NCI-H510A treated with DMSO at 0.1 percent for 48 hours (cell line): ENCODE results near the gene LIPI.
A peak's percentile ranks its signal among the peaks of the same experiment; 100 is the strongest.
"Not testable (repeated sequence)": the region's sequence is repeated elsewhere in the genome, so short reads cannot be mapped to it uniquely, and the experiment has no call there.

Source experiments
- DNase-seq: peaks from one replicate; lab custom pipeline; 2025; lab: John Stamatoyannopoulos, UW

Gene LIPI

DNA sequence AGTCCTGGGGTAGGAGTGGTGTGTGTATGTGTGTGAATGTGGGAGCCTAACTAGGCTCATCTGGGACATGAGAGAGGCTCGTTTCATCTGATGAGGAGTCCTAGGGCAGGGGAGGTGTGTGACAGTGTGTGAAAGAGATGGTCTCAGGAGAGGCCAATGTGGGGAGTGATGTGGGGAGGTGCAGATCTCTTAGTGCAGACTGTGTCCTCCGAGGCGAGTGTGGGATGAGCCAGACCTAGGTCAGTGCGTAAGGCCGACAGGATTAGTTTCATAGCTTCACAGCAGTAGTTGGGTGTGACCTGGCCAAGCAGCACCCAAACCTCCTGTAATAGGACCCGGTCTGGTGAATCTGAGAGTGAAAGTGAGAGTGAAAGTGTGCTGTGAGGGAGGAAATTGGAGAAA, 94.7 kb downstream of the LIPI start:
- DNase-seq: no peak

DNA sequence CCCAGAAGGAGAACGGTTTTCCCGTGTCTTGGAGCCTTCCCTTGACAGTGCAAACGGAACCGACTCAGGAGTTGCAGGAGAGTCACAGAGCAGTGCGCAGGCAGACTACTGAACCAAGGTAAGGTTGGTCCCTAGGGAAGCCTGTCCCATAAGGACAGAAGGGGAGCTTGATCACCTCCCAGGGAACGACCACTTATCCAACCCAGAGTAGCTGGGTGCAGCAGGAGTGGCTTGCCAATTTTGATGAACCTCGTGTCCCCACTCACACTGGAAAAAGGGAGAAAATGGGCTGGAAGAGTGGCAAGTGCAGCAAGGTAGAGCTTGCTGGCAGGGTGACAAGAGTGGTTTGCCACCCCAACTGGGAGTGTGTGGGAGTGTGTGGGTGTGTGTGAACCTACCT, 95.1 kb downstream of the LIPI start:
- no peak for DNase-seq

DNA sequence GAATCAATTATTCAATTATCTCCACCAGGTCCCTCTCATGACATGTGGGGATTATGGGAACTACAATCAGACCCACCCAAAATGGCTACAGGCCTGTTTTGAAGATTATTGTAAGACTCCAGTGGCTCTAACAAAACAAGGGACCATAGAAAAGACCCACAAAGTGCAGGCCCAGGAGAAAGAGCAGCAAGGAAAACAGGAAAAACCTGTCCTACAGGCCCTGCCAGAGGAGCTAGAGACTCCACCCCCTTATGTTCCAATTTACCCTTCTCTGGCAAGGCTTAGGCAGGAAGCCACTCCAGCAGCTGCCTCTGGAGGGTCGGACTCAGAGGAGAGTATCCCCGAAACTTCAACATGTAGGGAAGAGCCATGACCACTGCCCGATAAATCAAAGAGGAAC, 96.5 kb downstream of the LIPI start:
- peak; percentile 46 for DNase-seq

DNA sequence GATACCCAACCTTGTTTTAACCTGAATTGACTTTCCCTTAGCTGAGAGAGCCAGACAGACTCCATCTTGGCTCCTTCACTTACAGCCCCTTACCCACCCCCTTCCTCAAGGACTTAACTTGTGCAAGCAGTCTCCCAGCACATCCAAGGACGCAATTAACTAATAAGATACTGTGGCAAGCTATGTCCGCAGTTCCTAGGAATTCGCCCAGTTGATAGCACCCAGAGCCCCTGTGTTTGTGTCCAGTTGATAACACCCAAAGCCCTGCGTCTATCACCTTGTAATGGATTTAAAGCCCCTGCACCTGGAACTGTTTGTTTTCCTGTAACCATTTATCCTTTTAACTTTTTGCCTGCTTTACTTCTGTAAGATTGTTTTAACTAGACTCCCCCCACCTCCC, 106.2 kb downstream of the LIPI start:
- not testable (repeated sequence) for DNase-seq

DNA sequence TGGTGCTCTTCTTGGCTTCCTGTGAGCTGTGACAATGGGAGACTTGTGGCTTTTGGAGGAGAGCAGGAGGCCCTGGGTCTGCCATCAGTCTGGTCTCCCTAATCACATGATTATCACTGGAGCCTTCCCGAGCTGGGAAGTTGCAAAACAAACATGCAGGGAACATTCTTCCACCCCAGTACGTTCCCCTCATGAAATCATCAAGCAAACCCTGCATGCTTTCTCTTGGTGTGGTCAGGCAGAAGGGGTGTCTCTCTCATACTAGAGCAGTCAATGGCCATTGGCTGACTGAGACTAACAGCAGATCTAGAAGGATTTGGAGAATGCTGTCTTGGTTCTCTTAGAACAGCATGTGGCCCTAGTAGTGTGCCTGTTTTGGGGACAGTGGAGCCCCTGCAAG, 111.2 kb downstream of the LIPI start:
- no peak for DNase-seq

DNA sequence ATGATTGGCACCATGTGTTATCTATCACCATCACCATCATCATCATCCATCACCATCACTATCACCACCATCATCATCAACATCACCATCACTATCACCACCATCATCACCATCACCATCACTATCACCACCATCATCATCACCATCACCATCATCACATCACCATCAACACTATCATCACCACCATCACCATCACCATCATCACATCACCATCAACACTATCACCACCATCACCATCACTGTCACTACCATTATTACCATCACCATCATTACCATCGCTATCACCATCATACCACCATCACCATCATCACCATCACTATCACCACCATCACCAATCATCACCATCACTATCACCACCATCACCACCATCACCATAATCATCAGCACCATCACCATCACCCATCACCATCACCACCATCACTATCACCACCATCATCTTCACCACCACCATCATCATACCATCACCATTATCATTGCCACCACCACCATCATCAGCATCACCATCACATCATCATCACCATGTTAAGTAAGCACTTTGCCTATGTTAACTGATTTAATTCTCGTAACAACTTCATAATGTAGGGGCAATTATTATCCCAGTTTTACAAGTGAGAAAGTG, 112.8 kb downstream of the LIPI start:
- no peak for DNase-seq

DNA sequence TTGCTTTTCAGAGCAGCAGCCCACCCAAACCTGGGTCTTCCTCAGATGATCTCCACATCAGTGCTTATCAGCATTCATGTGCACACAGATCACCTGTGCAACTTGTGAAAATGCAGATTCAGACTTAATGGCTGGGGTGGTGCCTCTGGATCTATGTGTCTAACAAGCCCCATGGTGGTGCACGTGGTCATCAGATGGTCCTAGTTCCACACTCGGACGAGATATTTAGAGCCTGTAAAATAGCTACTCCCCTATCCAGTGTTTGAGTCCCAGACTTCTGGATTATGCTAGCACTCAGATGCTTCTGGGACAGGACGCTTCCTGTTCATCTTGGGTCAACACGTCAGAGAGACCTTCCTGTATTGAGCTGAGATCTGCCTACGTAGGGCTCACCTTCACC, 114.2 kb downstream of the LIPI start:
- no peak for DNase-seq

DNA sequence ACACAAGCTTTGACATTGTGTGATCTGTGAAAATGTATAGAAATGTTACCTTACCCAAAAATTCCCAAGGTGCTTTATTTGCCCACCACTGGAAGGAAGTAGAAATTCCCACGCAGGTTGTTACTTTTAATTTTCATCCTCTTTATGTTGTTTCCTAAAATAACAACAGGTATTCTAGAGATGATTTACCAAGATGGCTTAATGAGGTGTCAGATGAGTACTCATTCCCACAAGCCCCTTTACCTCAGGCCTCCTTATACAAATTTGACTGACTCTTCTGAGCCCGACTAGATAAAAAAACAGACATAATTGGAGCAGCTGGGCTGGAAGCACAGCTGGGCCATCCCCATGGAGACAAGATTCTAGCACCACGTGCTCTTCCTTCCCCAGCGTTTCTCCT, 114.6 kb downstream of the LIPI start:
- no peak for DNase-seq

DNA sequence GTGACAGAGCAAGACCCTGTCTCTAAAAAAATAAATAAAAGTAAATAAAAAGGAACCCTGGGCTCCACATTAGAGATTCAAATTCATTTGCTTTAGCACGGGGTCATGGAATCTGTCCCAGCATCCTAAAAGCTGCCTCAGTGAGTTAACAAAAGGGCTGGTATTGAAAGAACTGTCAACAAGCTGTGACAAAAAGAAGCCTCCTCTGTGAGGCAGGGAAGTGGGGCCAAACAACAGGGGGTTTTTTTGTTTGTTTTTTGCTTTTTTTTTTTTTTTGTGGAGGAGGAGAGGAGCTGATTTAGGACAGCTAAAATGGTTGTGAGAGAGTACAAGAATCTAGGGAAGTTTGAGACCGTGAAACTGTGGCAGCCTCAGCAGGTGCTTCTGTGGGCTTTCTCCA, 115.7 kb downstream of the LIPI start:
- DNase-seq: no peak

DNA sequence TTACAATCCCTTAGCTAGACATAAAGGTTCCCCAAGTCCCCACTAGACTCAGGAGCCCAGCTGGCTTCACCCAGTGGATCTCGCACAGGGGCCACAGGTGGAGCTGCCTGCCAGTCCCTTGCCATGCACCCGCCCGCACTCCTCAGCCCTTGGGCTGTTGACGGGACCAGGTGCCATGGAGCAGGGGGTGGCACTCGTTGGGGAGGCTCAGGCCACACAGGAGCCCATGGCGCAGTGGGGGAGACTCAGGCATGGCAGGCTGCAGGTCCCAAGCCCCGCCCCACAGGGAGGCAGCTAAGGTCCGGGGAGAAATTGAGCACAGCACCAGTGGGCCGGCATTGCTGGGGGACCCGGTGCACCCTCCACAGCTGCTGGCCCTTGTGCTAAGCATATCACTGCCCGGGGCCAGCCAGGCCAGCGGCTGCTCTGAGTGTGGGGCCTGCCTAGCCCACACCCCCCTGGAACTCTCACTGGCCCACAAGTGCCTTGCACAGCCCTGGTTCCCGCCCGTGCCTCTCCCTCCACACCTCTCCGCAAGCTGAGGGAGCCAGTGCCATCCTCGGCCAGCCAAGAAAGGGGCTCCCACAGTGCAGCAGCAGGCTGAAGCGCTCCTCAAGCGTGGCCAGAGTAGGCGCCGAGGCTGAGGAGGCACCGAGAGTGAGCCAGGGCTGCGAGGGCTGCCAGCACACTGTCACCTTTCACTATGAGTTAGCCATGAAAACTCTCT, 117.8 kb downstream of the LIPI start:
- no peak for DNase-seq

DNA sequence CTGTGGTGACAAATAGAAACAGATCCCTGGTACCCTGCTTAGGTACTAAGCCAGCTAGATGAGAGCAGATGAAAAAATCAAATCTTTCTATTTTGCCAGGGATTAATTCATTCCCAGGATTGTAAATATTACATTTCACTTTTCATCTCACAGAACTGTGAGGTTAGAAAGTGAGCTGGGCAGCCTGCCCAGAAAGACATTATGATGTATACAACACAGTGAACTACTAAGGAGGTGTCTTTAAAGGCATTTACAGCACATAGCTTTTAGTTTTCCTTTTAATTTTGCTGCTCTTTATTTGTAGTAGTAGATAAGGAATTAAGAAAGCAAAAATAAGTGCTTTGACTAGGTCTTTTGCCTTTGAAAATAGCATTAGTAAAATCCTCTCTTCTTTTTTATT, 120.6 kb downstream of the LIPI start:
- not testable (repeated sequence) for DNase-seq

DNA sequence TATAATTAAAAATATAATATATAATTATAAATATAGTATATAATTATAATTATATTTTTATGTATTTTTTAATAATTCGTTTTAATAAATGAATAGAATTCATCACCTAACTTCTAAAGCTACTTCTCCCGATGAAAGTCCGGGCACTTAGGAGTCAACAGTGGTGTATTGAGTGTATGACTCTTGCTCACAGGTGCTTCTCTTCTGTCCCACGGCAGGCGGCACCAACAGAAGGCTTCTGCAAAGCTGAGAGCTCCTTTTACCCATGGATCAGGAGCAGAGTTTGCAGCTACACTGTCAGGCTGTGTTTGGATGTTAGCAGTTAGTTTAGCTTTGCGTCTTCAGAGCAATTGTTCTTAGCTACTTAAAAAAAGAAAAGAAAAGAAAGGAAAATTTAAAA, 122.4 kb downstream of the LIPI start:
- no peak for DNase-seq

DNA sequence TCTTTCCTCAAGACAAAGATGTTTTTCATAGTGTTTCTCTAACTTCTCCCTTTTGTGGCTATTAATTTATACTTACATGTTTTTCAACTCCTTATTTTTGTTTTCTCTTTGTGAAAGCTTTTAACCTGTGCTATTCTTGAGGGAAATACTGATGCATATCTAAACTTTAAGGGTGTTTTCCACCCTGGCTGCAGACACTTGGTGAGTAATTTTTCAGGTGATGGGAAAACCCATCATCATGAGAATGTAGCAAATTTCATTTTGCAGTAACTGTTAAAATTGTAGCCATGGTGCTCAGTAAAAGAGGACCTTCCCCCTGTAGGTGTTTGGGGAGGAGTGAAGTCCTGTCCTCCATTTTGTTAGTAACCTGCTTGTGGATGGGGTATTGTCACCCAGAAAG, 124.2 kb downstream of the LIPI start:
- no peak for DNase-seq

DNA sequence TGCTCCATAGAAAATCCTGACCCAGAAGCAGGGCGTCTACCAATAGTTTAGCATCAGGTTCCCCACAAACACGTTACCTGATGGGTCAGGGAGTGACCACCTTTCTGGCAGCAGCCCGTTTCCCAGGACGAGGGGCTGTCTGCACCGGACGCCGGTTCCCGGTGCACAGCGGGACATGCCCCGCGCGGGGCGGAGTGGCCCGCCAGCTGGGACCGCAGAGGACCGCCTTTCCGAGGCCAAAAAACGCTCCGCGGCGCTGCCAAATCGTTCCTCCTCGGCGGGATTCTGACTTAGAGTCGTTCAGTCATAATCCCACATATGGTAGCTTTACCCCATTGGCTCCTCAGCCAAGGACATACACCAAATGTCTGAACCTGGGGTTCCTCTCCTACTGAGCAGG, 126.1 kb downstream of the LIPI start:
- DNase-seq: no peak

DNA sequence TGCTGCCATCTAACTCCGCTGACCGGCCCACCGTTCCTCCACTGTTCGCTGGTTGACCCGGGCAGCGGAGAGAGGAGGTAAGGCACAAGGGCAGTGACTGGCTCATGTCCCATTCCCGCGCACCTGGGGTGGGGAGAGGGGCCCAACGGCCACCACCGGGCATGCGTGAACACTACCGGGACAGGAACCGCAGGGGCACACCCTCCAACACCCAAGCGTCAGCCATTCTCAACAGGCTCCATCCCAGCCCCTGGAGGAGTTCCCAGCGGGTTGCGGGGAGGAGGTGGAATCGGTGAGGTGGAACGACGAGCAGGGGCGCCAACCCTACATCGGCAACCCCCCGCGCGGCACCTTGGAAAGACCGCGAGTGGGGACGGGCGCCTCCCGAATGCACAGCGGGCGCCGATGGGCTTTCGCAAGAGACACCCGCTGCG, 126.7 kb downstream of the LIPI start:
- no peak for DNase-seq

DNA sequence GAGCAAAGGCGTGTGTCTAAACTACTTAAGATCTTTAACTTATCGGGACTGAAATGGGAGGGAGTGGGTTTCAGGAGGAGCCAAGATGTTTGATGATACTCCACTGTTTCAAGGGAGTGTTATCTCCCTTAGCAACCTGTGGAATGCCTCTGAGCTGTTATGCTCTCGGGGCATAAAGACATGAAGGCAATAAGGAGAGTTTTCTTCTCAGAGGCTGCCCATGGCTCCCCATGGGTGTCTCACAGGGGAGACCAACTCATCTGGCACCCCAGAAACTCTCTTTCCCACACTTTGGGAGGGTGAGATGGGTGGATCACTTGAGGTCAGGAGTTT, 130.0 kb downstream of the LIPI start:
- no peak for DNase-seq

DNA sequence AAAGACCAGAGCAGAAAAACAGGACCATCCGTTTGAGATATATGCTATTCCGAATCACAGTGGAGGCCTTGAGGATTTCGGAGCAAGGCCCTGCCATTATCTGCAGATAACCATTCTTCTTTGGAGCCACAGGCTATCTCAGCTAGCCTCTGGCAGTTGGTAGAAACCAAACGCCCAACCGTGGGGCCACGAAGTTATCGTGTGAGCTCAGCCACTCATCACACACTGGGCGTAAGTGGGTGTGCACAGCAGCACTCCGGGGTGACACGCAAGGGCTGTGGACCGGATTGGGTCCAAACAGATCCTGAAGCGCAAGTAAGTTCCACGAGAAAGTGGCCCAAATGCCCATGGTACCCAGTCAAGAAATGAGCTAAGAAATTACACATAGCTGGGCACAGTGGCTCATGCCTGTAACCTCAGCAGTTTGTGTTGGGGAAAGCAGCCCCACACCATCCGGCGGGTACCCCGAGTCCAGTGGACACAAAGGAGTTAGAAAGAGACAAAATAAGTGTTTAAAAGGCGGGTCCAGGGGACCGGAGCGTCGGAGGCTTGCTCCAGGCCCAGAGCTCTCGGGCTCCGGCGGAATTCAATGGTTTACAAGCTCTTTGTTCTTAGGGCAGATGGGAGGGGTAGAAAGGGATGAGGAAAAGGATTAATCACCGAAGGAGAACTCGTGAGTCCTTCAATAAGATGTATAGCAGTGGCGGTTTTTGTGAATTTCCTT, 130.6 kb downstream of the LIPI start:
- no peak for DNase-seq

DNA sequence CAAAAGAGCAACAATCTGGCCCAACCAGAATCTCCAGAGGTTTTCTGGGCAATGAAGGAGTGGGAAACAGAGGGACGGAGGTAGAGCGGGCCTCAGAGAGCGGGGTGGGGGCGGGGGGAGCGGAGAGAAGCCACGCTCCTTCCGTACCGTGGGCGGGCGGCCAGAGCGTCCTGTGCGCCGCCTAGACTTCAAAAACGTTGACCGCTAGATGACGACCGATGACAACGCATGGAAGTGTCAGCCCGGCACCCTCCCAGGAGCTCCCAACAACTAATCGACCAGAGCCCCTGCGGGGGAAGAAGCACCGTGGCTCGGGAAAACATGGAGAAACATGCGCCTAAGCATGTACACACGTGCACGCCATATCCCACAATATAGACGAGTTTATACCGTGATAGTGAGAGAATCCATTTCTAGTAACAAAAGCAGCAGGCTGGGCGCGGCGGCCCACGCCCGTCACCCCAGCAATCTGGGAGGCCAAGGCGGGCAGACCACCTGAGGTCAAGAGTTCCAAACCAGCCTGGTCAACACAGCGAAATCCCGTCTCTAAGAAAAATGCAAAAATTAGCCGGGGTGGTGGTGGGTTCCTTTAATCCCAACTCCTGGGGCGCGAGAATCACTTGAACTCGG, 131.9 kb downstream of the LIPI start:
- no peak for DNase-seq

DNA sequence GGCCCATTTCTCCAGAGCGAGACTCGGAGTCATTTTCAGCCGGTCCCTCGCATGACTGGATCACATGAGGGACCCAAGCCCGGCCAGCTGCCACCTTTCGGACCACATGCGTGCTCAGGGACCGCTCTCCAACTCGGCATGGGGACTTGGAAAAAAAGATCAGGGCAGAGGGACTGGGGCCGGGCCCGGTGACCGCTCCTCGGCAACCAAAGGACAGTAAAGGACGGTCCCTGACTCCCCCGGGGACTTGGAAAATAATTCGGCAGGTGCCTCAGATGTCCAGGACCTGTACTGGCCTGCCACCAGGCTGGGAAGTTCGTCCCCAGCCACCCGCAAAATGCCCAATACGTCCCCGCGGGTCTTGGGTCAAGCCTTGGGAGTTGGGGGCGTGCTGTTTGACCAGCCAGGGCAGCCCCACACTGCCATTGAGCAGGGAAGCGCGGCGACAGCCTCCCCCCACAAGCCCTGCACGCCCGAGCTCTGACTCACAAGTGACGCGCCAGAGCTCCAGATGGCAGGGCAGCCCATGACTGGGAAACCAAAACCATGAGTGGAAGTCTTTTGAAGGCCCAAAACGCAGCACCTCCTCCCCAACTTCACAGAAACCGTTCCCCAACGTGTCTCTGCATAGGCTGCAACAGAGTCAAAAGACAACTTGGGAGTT, 134.5 kb downstream of the LIPI start:
- DNase-seq: no peak

DNA sequence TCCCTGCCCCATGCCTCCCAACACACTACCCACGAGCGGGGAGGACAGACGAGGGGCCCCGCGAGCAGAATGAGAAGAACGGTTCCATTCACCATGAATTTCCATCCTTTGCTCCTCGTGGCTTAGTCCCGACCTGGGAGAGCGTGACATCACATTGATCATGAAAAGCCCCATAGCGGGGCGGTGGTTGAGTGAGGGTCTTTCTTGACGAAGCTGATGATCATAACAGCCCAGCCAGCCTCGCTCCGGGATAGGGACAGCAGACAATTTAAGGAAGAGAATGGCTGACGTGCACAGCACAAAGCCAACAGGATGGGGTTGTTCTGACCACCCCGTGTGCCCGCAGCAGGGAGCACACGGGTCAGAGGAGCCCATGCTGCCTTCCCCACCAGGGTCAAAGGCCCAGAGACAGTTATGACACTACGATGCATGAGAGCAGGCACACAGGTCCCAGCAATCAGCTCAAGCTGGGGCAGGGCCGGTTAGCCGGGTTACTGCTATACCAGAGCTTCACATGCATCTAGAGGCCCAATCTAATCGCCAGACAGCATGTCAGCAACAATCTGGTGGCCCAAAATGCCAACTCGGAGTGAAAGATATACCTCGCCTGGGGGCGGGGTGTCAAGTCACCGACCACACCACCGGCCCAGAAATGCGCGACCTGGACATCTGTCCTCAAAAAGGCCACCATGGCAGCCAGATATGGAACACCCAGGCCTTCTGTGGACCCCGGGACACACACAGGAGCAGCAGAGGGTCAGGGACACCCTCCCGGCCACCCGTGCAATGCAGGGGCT, 135.2 kb downstream of the LIPI start:
- DNase-seq: no peak

DNA sequence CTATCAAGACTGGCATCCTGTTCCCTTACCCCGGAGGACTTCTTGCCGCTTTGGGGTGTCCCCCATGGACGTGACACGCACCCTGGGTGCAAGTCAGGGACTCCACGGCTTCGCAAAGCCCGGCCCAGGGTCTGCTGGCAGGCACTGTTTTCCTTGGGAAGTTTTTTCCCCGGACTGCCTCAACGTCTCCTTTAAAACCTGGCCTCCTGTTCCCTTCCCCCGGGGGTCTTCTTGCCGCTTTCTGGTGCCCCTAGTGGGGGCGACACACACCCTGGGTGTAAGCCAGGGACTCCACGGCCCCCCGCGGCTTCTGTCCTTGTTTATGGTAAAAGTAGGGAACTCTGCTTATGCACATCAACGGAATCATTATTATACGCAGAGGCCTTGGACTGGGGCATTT, 136.6 kb downstream of the LIPI start:
- DNase-seq: no peak

DNA sequence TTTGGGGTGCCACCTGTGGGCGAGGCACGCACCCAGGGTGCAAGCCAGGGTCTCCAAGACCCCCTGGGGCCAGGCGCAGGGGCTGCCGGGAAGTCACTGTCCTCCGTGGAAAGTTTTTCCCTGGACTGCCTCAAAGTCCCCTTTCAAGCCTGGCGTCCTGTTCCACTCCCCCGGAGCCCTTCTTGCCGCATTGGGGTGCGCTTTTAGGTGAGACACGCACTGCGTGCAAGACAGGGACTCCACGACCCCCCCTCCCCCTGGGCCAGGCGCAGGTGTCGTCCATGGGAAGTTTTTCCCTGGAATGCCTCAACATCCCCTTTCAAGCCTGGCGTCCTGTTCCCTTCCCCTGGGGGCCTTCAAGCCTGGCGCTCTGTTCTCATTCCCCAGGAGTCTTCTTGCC, 137.1 kb downstream of the LIPI start:
- no peak for DNase-seq
